ENCODE measurements around the gene CTDSPL.
A peak's percentile ranks its signal among the peaks of the same experiment; 100 is the strongest.
"Not testable (repeated sequence)": the region's sequence is repeated elsewhere in the genome, so short reads cannot be mapped to it uniquely, and the experiment has no call there.

CTDSPL gene

GRCh38 chr3:37985637-37986320 lies 124.1 kb downstream of the CTDSPL start:
- no peak for DNase-seq (ENCODE audit: low spot score)
- no peak for FAIRE-seq

- DNase-seq (ENCODE audit: low spot score): no peak
- FAIRE-seq: no peak
Measured at GRCh38 chr3:37986479-37987314, 125.0 kb downstream of the CTDSPL start.

GRCh38 chr3:37987315-37987697 lies 125.6 kb downstream of the CTDSPL start:
- no peak for DNase-seq (ENCODE audit: low spot score)
- no peak for FAIRE-seq

- no peak for DNase-seq (ENCODE audit: low spot score)
- no peak for FAIRE-seq
Measured at GRCh38 chr3:37987751-37988179, 126.1 kb downstream of the CTDSPL start.

- FAIRE-seq; DNase-seq (ENCODE audit: low spot score): not testable (repeated sequence)
Measured at GRCh38 chr3:37988376-37988775, 126.7 kb downstream of the CTDSPL start.

GRCh38 chr3:37988931-37989525 lies 127.3 kb downstream of the CTDSPL start:
- DNase-seq (ENCODE audit: low spot score) (no peak), FAIRE-seq (no peak)

GRCh38 chr3:37989821-37990480 lies 128.3 kb downstream of the CTDSPL start:
- FAIRE-seq (no peak), DNase-seq (ENCODE audit: low spot score) (no peak)

GRCh38 chr3:37990527-37990926 lies 128.8 kb downstream of the CTDSPL start, which contains the start of gene VILL:
VILL (plus strand) TSS chr3:37990786; CDS start chr3:37993673, 2,887 bp downstream.
- no peak for FAIRE-seq
- DNase-seq (ENCODE audit: low spot score): no peak

- DNase-seq (ENCODE audit: low spot score): no peak
Measured at GRCh38 chr3:37991109-37991508, 129.4 kb downstream of the CTDSPL start.

GRCh38 chr3:37991823-37992222 lies 130.1 kb downstream of the CTDSPL start:
- FAIRE-seq: no peak

More at GRCh38 chr3:37991109-37991508, 129.4 kb downstream of the CTDSPL start:
- no peak for FAIRE-seq

GRCh38 chr3:37992271-37993066 lies 130.8 kb downstream of the CTDSPL start:
- FAIRE-seq (no peak), DNase-seq (ENCODE audit: low spot score) (no peak)

More at GRCh38 chr3:37991823-37992222, 130.1 kb downstream of the CTDSPL start:
- DNase-seq (ENCODE audit: low spot score): no peak

GRCh38 chr3:37993067-37993455 lies 131.4 kb downstream of the CTDSPL start:
- FAIRE-seq: no peak
- DNase-seq (ENCODE audit: low spot score): no peak

GRCh38 chr3:37993460-37993819 lies 131.8 kb downstream of the CTDSPL start:
- no peak for FAIRE-seq

GRCh38 chr3:37993820-37994638 lies 132.3 kb downstream of the CTDSPL start:
- no peak for FAIRE-seq
- DNase-seq (ENCODE audit: low spot score): no peak

More at GRCh38 chr3:37993460-37993819, 131.8 kb downstream of the CTDSPL start:
- DNase-seq (ENCODE audit: low spot score): no peak

- DNase-seq (ENCODE audit: low spot score): no peak
- FAIRE-seq: no peak
Measured at GRCh38 chr3:37994639-37994972, 132.9 kb downstream of the CTDSPL start.

GRCh38 chr3:37995652-37996641 lies 134.3 kb downstream of the CTDSPL start:
- FAIRE-seq (no peak), DNase-seq (ENCODE audit: low spot score) (no peak)

GRCh38 chr3:37996785-37997301 lies 135.2 kb downstream of the CTDSPL start:
- FAIRE-seq: no peak

GRCh38 chr3:37997342-37997741 lies 135.7 kb downstream of the CTDSPL start:
- FAIRE-seq (no peak), DNase-seq (ENCODE audit: low spot score) (no peak)

More at GRCh38 chr3:37996785-37997301, 135.2 kb downstream of the CTDSPL start:
- peak; percentile 63 for DNase-seq (ENCODE audit: low spot score)
